SU-DHL-6 (cell line): ENCODE data around the gene CDK14.

ENCODE experiments used
- CTCF ChIP-seq: fragments of 200-600 bp; sonication (generic); IDR thresholded peaks from one replicate; pipeline ENCODE4 v1.5.1; 2017; ENCODE audit warnings: antibody characterized with exemption, mild to moderate bottlenecking, low read length, moderate library complexity; ENCODE audit not compliant: insufficient read depth, poor library complexity, severe bottlenecking
- EZH2phosphoT487 ChIP-seq: fragments of 200-600 bp; sonication (generic), shearing (Covaris generic); conservative IDR thresholded peaks from 2 replicates; pipeline ENCODE4 v1.6.1; 2018; ENCODE audit warnings: mild to moderate bottlenecking, antibody characterized with exemption, low read length, moderate library complexity, mixed read lengths

- TF ChIP-seq CTCF: no peak
- no peak for TF ChIP-seq EZH2phosphoT487
These were observed 220.5 kb downstream of the CDK14 start for GRCh38 chr7:90816511-90817142.
